Thyroid gland (tissue), 4 donors: ENCODE measurements around the gene CTDSP2. TPM values are rescaled to one million over a fixed set of nuclear protein-coding genes. Genes with fewer than 3 reads are reported as not detected.

Experiments used
- DNase-seq, 2 donors: peaks; one replicate each; pipeline ENCODE4 v3.0.0-alpha.2; 2019
- H3K27ac ChIP-seq, 3 donors: fragments of 200-600 bp; sonication (generic); 1 replicate in 2 of 3; 2 replicates in 1 of 3; pipeline ENCODE4 v1.5.1; 2016 to 2019; ENCODE audit warnings: mild to moderate bottlenecking in 1 of 3, moderate library complexity in 1 of 3
- H3K27me3 ChIP-seq: fragments of 200-600 bp; sonication (generic); one replicate; pipeline ENCODE4 v1.5.1; 2019
- H3K36me3 ChIP-seq, 2 donors: fragments of 200-600 bp; sonication (generic); one replicate each; pipeline ENCODE4 v1.5.1; 2016 to 2019
- H3K4me1 ChIP-seq, 2 donors: fragments of 200-600 bp; sonication (generic); one replicate each; pipeline ENCODE4 v1.5.1; 2017 to 2019
- H3K4me3 ChIP-seq, 3 donors: fragments of 200-600 bp; sonication (generic); replicated peaks in 1 of 3; 1 replicate in 2 of 3; 2 replicates in 1 of 3; pipeline ENCODE4 v1.5.1; 2016; ENCODE audit warnings: mild to moderate bottlenecking in 1 of 3
- H3K9me3 ChIP-seq: fragments of 200-600 bp; sonication (generic); one replicate; pipeline ENCODE4 v1.5.1; 2017
- POLR2A ChIP-seq, 2 donors: fragments of 450-650 bp; IDR thresholded peaks; one replicate each; pipeline ENCODE4 v1.6.1; 2017; ENCODE audit warnings: antibody characterized with exemption in 2 of 2, mild to moderate bottlenecking in 2 of 2, moderate library complexity in 1 of 2
- WGBS, 2 donors: methylation state at CpG; one replicate each; pipeline ENCODE4 v1.1.5; 2017; 5-methylcytosine and 5-hydroxymethylcytosine counted together
- intact Hi-C: fragments of 100-400 bp; cut with DNase I; formaldehyde crosslinking; loops from one replicate; pipeline ENCODE4 v1.15.1; 2023
- total RNA-seq, 4 donors: library from RNA; depleted of rRNA; stranded (reverse); fragments of >200 nt; gene quantifications; one replicate each; pipeline ENCODE4 v1.2.3, GENCODE V29; 2016
- TF ChIP-seq, protein P1 (sequence below), 6 experiments: fragments of 200-600 bp in 3 of 6; fragments of 450-650 bp in 3 of 6; sonication (generic) in 3 of 6; IDR thresholded peaks; one replicate each; pipeline ENCODE4 v1.5.1; 2016 to 2019; ENCODE audit warnings: antibody characterized with exemption in 6 of 6, mild to moderate bottlenecking in 2 of 6, inconsistent platforms in 1 of 6, moderate library complexity in 1 of 6

The CTDSP2 gene
- total RNA-seq, 4 donors from 2014 or later: 91.5 to 190 (median 138) TPM

DNA sequence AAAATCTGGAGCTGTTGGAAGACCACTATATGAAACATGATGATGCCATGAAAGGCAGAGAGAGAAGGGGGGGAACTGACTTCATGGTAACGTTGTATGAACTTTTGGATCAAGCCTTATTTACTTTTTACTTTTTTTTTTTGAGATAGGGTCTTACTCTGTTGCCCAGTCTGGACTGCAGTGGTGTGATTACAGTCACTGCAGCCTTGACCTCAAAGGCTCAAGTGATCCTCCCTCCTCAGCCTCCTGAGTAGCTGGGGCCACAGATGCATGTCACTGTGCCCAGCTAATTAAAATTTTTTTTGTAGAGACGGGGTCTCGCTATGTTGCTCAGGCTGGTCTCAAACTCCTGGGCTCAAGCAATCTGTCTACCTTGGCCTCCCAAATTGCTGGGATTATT is 31.3 kb upstream of the CTDSP2 start:
- no peak for DNase-seq
- TF ChIP-seq, protein P1, sequence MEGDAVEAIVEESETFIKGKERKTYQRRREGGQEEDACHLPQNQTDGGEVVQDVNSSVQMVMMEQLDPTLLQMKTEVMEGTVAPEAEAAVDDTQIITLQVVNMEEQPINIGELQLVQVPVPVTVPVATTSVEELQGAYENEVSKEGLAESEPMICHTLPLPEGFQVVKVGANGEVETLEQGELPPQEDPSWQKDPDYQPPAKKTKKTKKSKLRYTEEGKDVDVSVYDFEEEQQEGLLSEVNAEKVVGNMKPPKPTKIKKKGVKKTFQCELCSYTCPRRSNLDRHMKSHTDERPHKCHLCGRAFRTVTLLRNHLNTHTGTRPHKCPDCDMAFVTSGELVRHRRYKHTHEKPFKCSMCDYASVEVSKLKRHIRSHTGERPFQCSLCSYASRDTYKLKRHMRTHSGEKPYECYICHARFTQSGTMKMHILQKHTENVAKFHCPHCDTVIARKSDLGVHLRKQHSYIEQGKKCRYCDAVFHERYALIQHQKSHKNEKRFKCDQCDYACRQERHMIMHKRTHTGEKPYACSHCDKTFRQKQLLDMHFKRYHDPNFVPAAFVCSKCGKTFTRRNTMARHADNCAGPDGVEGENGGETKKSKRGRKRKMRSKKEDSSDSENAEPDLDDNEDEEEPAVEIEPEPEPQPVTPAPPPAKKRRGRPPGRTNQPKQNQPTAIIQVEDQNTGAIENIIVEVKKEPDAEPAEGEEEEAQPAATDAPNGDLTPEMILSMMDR (IDR thresholded peaks at IDR 0.05): no peak
- no peak for TF ChIP-seq POLR2A (IDR thresholded peaks at IDR 0.05)
- no peaks in the 10 kb centered on the region for H3K9me3 ChIP-seq
- peaks cover 0 to 10% of the 10 kb centered on the region in 2 donors for H3K4me1 ChIP-seq
- no peak overlapping the region for H3K27ac ChIP-seq
- H3K27me3 ChIP-seq: no peaks in the 10 kb centered on the region
- no peaks in the 10 kb centered on the region for H3K36me3 ChIP-seq
- intact Hi-C loops: no loop called here
- H3K4me3 ChIP-seq: no peak overlapping the region
- 91 to 92% methylated on average over 3 of the region's 3 CpGs for WGBS, 2 donors

DNA sequence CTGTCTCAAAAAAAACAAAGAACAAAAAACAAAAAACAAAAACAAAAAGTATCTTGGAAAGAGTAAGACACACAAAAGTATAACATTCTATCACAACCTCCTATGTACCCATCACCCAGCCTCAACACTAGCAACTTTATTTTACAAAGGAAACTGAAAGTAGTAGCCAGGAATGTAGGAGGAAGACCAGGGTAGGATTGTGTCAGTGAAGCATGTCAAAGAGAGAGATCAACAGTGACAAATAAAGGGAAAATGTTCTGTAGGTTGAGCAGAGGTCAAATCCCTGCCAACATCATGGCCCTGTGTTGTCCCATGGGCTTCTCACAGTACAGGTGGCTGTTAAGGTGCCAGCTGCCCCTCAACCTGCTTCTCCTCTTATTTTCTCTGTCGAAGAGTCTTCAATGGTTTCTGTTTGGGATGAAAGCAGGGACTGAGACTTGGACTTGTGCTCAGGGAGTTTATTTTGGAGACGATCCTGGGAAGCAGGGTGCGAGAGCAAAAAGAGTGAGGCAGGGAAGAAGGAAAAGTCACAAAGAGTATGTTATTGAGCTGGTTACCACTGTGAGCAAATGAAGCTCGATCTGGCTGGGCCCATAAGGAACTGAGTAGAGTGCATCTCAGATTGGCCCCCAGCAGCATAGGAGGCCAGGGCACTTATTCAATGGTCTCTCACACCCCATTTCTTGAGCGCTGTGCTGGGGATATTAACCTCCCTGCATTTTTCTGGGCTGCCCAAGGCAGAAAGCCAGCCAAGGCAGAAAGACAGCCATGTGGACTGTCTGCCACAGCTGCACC is 29.4 kb upstream of the CTDSP2 start:
- TF ChIP-seq, protein P1 (IDR thresholded peaks at IDR 0.05): no peak
- no peak for TF ChIP-seq POLR2A (IDR thresholded peaks at IDR 0.05)
- Histone ChIP-seq H3K9me3 (no peaks in the 10 kb centered on the region), H3K27ac (no peak overlapping the region), H3K27me3 (no peaks in the 10 kb centered on the region), H3K36me3 (no peaks in the 10 kb centered on the region), H3K4me1 (peaks cover 0 to 10% of the 10 kb centered on the region in 2 donors), H3K4me3 (no peak overlapping the region)
- intact Hi-C loops: no loop called here
- DNase-seq: no peak
- 74 to 77% methylated on average over 5 of the region's 5 CpGs for WGBS, 2 donors

GRCh38 chr12:57874166-57875108 is 27.9 kb upstream of the CTDSP2 start:
- Histone ChIP-seq H3K9me3 (no peaks in the 10 kb centered on the region), H3K27ac (peak overlapping the region in 1 of 3 donors; percentile 23), H3K27me3 (no peaks in the 10 kb centered on the region), H3K4me1 (peaks cover 0 to 10% of the 10 kb centered on the region in 2 donors), H3K36me3 (no peaks in the 10 kb centered on the region), H3K4me3 (no peak overlapping the region)
- no peak for DNase-seq
- intact Hi-C loops: no loop called here
- TF ChIP-seq, protein P1 (IDR thresholded peaks at IDR 0.05): no peak
- no peak for TF ChIP-seq POLR2A (IDR thresholded peaks at IDR 0.05)
- WGBS, 2 donors: 68 to 71% methylated on average over 8 of the region's 8 CpGs

GRCh38 chr12:57872362-57872761 is 25.8 kb upstream of the CTDSP2 start:
- no peak overlapping the region for H3K27ac ChIP-seq
- no peaks in the 10 kb centered on the region for H3K27me3 ChIP-seq
- intact Hi-C loops: no loop called here
- 93 to 98% methylated on average over 2 of the region's 2 CpGs for WGBS, 2 donors
- no peak for DNase-seq
- no peaks in the 10 kb centered on the region for H3K9me3 ChIP-seq
- TF ChIP-seq, protein P1 (IDR thresholded peaks at IDR 0.05): no peak
- no peak for TF ChIP-seq POLR2A (IDR thresholded peaks at IDR 0.05)
- no peak overlapping the region for H3K4me3 ChIP-seq
- peaks cover 0 to 10% of the 10 kb centered on the region in 2 donors for H3K4me1 ChIP-seq
- no peaks in the 10 kb centered on the region for H3K36me3 ChIP-seq
